OCI-LY1 (cell line): ENCODE data around the gene AQP7.
"Not testable (repeated sequence)": the region's sequence is repeated elsewhere in the genome, so short reads cannot be mapped to it uniquely, and the experiment has no call there.

Source experiments
- H2AFZ ChIP-seq: fragments of 200-600 bp; sonication (generic), shearing (Covaris generic); 2 replicates; pipeline ENCODE4 v1.6.0; 2014; ENCODE audit warnings: antibody characterized with exemption, mild to moderate bottlenecking, low read length
- H3F3A ChIP-seq: fragments of 200-600 bp; sonication (generic), shearing (Covaris generic); 2 replicates; pipeline ENCODE4 v1.6.0; 2014; ENCODE audit warnings: mild to moderate bottlenecking, antibody characterized with exemption, low read length, moderate library complexity; ENCODE audit not compliant: insufficient read depth
- H3K27ac ChIP-seq: fragments of 200-600 bp; sonication (generic); 2 replicates; pipeline ENCODE4 v1.5.1; 2014; ENCODE audit warnings: low read length, mixed run types, mild to moderate bottlenecking, low read depth; ENCODE audit not compliant: poor library complexity, severe bottlenecking
- H3K27me3 ChIP-seq: fragments of 200-600 bp; sonication (generic); 2 replicates; pipeline ENCODE4 v1.6.0; 2014; ENCODE audit warnings: antibody characterized with exemption, mild to moderate bottlenecking, low read length, moderate library complexity; ENCODE audit not compliant: insufficient read depth
- H3K36me3 ChIP-seq: fragments of 200-600 bp; sonication (generic); 2 replicates; pipeline ENCODE4 v1.6.1; 2014; ENCODE audit warnings: mild to moderate bottlenecking, antibody characterized with exemption, low read length, moderate library complexity, mixed read lengths; ENCODE audit not compliant: insufficient read depth
- H3K4me1 ChIP-seq: fragments of 200-600 bp; sonication (generic); 2 replicates; pipeline ENCODE4 v1.5.1; 2014; ENCODE audit warnings: mild to moderate bottlenecking, low read length, moderate library complexity; ENCODE audit not compliant: insufficient read depth, severe bottlenecking
- H3K4me2 ChIP-seq: fragments of 200-600 bp; sonication (generic), shearing (Covaris generic); 2 replicates; pipeline ENCODE4 v1.6.1; 2014; ENCODE audit warnings: low read length
- H3K4me3 ChIP-seq: fragments of 200-600 bp; sonication (generic); 2 replicates; pipeline ENCODE4 v1.5.1; 2014; ENCODE audit warnings: low read length, low read depth, mild to moderate bottlenecking, mixed read lengths; ENCODE audit not compliant: poor library complexity, severe bottlenecking
- H3K79me2 ChIP-seq: fragments of 200-600 bp; shearing (Covaris generic); 2 replicates; pipeline ENCODE4 v1.6.1; 2016; ENCODE audit warnings: mixed run types, low read length, mixed read lengths; ENCODE audit not compliant: insufficient read depth
- H3K9ac ChIP-seq: fragments of 200-600 bp; sonication (generic), shearing (Covaris generic); 2 replicates; pipeline ENCODE4 v1.6.1; 2014; ENCODE audit warnings: mild to moderate bottlenecking, low read length, mixed read lengths
- H3K9me2 ChIP-seq: fragments of 200-600 bp; sonication (generic), shearing (Covaris generic); 2 replicates; pipeline ENCODE4 v1.6.1; 2014; ENCODE audit warnings: low read depth, mild to moderate bottlenecking, low read length, mixed read lengths
- H3K9me3 ChIP-seq: fragments of 200-600 bp; shearing (Covaris generic); 2 replicates; pipeline ENCODE4 v1.6.1; 2014; ENCODE audit warnings: low read length, mixed read lengths
- H4K20me1 ChIP-seq: fragments of 200-600 bp; sonication (generic), shearing (Covaris generic); 2 replicates; pipeline ENCODE4 v1.6.0; 2016; ENCODE audit warnings: mild to moderate bottlenecking, low read length; ENCODE audit not compliant: insufficient read depth
- CTCF ChIP-seq: fragments of 200-600 bp; sonication (generic), shearing (Covaris generic); IDR thresholded peaks from 2 replicates; pipeline ENCODE4 v1.5.1; 2017; ENCODE audit warnings: mild to moderate bottlenecking, antibody characterized with exemption, low read length, moderate library complexity, mixed read lengths
- EZH2 ChIP-seq: fragments of 200-600 bp; sonication (generic), shearing (Covaris generic); IDR thresholded peaks from 2 replicates; pipeline ENCODE4 v1.8.0; 2017; ENCODE audit warnings: borderline replicate concordance, mixed run types, mild to moderate bottlenecking, antibody characterized with exemption, low read length, moderate library complexity, mixed read lengths

AQP7 gene

GRCh38 chr9:33366979-33367480, 35.3 kb downstream of the AQP7 start:
- no peaks in the 10 kb centered on the region for H4K20me1 ChIP-seq
- H3K4me1 ChIP-seq: no peaks in the 10 kb centered on the region
- H3K9me3 ChIP-seq: no peaks in the 10 kb centered on the region
- H3K4me3 ChIP-seq: no peak overlapping the region
- TF ChIP-seq CTCF: no peak
- TF ChIP-seq EZH2: no peak
- H3F3A ChIP-seq: no peaks in the 10 kb centered on the region
- no peaks in the 10 kb centered on the region for H3K9me2 ChIP-seq
- no peak overlapping the region for H3K4me2 ChIP-seq
- H3K9ac ChIP-seq: no peak overlapping the region
- H3K27ac ChIP-seq: no peak overlapping the region
- peaks cover 85% of the 10 kb centered on the region for H3K36me3 ChIP-seq
- H2AFZ ChIP-seq: no peak overlapping the region
- no peaks in the 10 kb centered on the region for H3K79me2 ChIP-seq
- no peaks in the 10 kb centered on the region for H3K27me3 ChIP-seq

- H2AFZ ChIP-seq, H3K27me3 ChIP-seq, H3K9ac ChIP-seq, H3K4me1 ChIP-seq, H3K79me2 ChIP-seq, H3K9me3 ChIP-seq, H3K4me2 ChIP-seq, H3K9me2 ChIP-seq, H3K4me3 ChIP-seq, H3K27ac ChIP-seq, H4K20me1 ChIP-seq, H3F3A ChIP-seq: not testable (repeated sequence)
- peaks cover 73% of the 10 kb centered on the region for H3K36me3 ChIP-seq
Measured at GRCh38 chr9:33364814-33365213, 37.6 kb downstream of the AQP7 start.

GRCh38 chr9:33364127-33364526, 38.2 kb downstream of the AQP7 start:
- TF ChIP-seq CTCF (no peak), EZH2 (no peak)
- Histone ChIP-seq H3F3A (no peaks in the 10 kb centered on the region), H4K20me1 (no peaks in the 10 kb centered on the region), H2AFZ (no peak overlapping the region), H3K4me3 (no peak overlapping the region), H3K4me2 (no peak overlapping the region), H3K9me2 (no peaks in the 10 kb centered on the region), H3K9me3 (no peaks in the 10 kb centered on the region), H3K4me1 (no peaks in the 10 kb centered on the region), H3K79me2 (no peaks in the 10 kb centered on the region), H3K27me3 (no peaks in the 10 kb centered on the region), H3K27ac (no peak overlapping the region), H3K36me3 (peaks cover 71% of the 10 kb centered on the region), H3K9ac (no peak overlapping the region)

GRCh38 chr9:33358641-33359040, 43.7 kb downstream of the AQP7 start:
- not testable (repeated sequence) for H2AFZ ChIP-seq, H3K4me2 ChIP-seq, H3K27ac ChIP-seq, H3K9me2 ChIP-seq, H3K4me1 ChIP-seq, H3K79me2 ChIP-seq, H3K27me3 ChIP-seq, H3K9ac ChIP-seq, H3K4me3 ChIP-seq, H3F3A ChIP-seq, H4K20me1 ChIP-seq, H3K9me3 ChIP-seq
- peaks cover 48% of the 10 kb centered on the region for H3K36me3 ChIP-seq
